A673 (cell line): ENCODE results near the gene EMP1. TPM values are rescaled to one million over a fixed set of nuclear protein-coding genes. Genes with fewer than 3 reads are reported as not detected.

Experiments
- BruUV-seq: library from RNA; stranded (reverse); fragments of 400-500 nt; replicated peaks from 2 replicates; lab custom pipeline; 2021; lab: Mats Ljungman, UMichigan
- CTCF ChIA-PET: fragments of 300-600 bp; sonication (Branson Sonifier 250); formaldehyde crosslinking; loops from one replicate; lab custom pipeline; 2022; ENCODE audit warnings: antibody characterized with exemption; lab: Charles Lee
- POLR2A ChIA-PET: fragments of 300-600 bp; sonication (Branson Sonifier 250); formaldehyde crosslinking; loops from one replicate; lab custom pipeline; 2022; ENCODE audit warnings: antibody characterized with exemption; ENCODE audit not compliant: low non-redundant PET; lab: Charles Lee
- DNase-seq: peaks from one replicate; pipeline ENCODE4 v3.0.0-alpha.2; 2015; ENCODE audit warnings: low spot score
- H3K27ac ChIP-seq: fragments of 200-600 bp; sonication (generic); 2 replicates; pipeline ENCODE4 v1.5.1; 2016; ENCODE audit warnings: mixed run types, low read depth, mild to moderate bottlenecking, mixed read lengths, antibody characterized with exemption, low read length; ENCODE audit not compliant: poor library complexity, severe bottlenecking
- H3K27me3 ChIP-seq: fragments of 200-600 bp; sonication (generic); replicated peaks from 2 replicates; pipeline ENCODE4 v1.6.1; 2017; ENCODE audit warnings: mixed run types, low read depth, mild to moderate bottlenecking, mixed read lengths, antibody characterized with exemption, low read length; ENCODE audit not compliant: insufficient read depth, poor library complexity
- H3K36me3 ChIP-seq: fragments of 200-600 bp; sonication (generic); 2 replicates; pipeline ENCODE4 v1.6.1; 2016; ENCODE audit warnings: mixed run types, mild to moderate bottlenecking, mixed read lengths, antibody characterized with exemption, low read length; ENCODE audit not compliant: insufficient read depth, poor library complexity, severe bottlenecking
- H3K4me1 ChIP-seq: fragments of 200-600 bp; sonication (generic); 2 replicates; pipeline ENCODE4 v1.6.1; 2017; ENCODE audit warnings: mixed run types, mild to moderate bottlenecking, mixed read lengths, antibody characterized with exemption, low read length; ENCODE audit not compliant: insufficient read depth, poor library complexity, severe bottlenecking
- H3K4me3 ChIP-seq: fragments of 200-600 bp; sonication (generic); 2 replicates; pipeline ENCODE4 v1.5.1; 2016; ENCODE audit warnings: low read depth, mixed run types, mild to moderate bottlenecking, mixed read lengths, low read length; ENCODE audit not compliant: poor library complexity, severe bottlenecking
- H3K9me3 ChIP-seq: fragments of 200-600 bp; sonication (generic); 2 replicates; pipeline ENCODE4 v1.6.1; 2016; ENCODE audit warnings: mixed run types, low read depth, mild to moderate bottlenecking, mixed read lengths, antibody characterized with exemption, low read length; ENCODE audit not compliant: poor library complexity, severe bottlenecking
- EZH2 ChIP-seq: fragments of 200-600 bp; sonication (generic); IDR thresholded peaks from 2 replicates; pipeline ENCODE4 v1.6.1; 2017; ENCODE audit warnings: borderline replicate concordance, low read depth, mild to moderate bottlenecking, mixed read lengths, antibody characterized with exemption, low read length; ENCODE audit not compliant: poor library complexity, severe bottlenecking
- intact Hi-C: fragments of 100-400 bp; cut with micrococcal nuclease; formaldehyde crosslinking; loops from one replicate; pipeline ENCODE4 v1.10.0; 2022; ENCODE audit not compliant: unreplicated experiment
- total RNA-seq: library from RNA; stranded (reverse); gene quantifications from 2 replicates; pipeline ENCODE4 v1.2.3, GENCODE V29; 2021
- TF ChIP-seq, protein P1 (sequence below): fragments of 300-800, 200-600 bp; sonication (generic); conservative IDR thresholded peaks from 2 replicates; pipeline ENCODE4 v1.5.1; 2017; ENCODE audit warnings: low read depth, mild to moderate bottlenecking, antibody characterized with exemption, low read length, moderate library complexity, mixed read lengths

EMP1 gene
- total RNA-seq, 1 experiment from 2014 or later = 66.5 TPM

DNA sequence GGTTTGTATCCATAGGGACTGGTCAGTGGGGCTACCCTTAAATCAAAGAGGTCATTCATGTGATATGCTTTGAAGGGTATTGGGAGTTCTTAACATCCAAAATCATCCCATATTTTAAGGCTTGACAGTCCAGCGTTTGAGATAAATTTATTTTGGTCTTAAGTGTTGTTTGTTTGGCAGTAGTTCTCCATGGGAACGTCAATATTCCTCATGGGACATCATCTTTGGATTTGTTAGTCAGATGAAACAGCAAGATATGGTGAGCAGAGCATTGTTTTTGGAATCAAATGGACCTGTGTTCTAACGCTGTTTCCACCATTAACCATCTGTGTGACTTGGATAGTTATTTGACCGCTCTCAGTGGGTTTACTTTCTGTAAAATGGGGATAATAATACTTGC lies 47.1 kb upstream of the EMP1 start:
- TF ChIP-seq EZH2 = no peak
- TF ChIP-seq, protein P1, sequence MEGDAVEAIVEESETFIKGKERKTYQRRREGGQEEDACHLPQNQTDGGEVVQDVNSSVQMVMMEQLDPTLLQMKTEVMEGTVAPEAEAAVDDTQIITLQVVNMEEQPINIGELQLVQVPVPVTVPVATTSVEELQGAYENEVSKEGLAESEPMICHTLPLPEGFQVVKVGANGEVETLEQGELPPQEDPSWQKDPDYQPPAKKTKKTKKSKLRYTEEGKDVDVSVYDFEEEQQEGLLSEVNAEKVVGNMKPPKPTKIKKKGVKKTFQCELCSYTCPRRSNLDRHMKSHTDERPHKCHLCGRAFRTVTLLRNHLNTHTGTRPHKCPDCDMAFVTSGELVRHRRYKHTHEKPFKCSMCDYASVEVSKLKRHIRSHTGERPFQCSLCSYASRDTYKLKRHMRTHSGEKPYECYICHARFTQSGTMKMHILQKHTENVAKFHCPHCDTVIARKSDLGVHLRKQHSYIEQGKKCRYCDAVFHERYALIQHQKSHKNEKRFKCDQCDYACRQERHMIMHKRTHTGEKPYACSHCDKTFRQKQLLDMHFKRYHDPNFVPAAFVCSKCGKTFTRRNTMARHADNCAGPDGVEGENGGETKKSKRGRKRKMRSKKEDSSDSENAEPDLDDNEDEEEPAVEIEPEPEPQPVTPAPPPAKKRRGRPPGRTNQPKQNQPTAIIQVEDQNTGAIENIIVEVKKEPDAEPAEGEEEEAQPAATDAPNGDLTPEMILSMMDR = no peak
- H3K4me1 ChIP-seq = no peaks in the 10 kb centered on the region
- no peak for DNase-seq
- BruUV-seq = no TSS peak
- H3K27me3 ChIP-seq = no peaks in the 10 kb centered on the region
- no peaks in the 10 kb centered on the region for H3K36me3 ChIP-seq
- POLR2A ChIA-PET = no interaction called here
- no peak overlapping the region for H3K27ac ChIP-seq
- intact Hi-C loops = no loop called here
- no peak overlapping the region for H3K4me3 ChIP-seq
- H3K9me3 ChIP-seq = no peaks in the 10 kb centered on the region
- CTCF ChIA-PET = no interaction called here

DNA sequence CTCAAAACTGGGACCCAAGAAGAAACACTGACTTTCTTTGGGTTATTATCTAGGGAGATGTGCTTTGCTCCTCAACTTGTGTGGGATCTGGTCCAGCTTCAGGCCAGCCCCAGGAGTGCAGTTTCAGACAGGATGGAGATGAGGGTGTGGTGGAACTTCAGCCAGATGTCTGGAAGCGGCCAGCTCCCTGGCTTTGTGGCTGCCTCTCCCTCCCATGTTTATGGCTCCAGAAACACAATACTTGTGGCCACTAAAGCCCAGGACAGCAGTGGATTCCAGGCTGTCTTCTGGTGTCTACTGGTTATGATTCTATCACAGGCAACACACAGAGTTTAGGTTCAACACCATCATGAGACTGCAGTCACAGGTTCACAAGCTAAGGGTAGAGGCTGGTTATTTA lies 44.2 kb upstream of the EMP1 start:
- Histone ChIP-seq H3K4me3 (no peak overlapping the region), H3K27ac (no peak overlapping the region), H3K27me3 (no peaks in the 10 kb centered on the region), H3K9me3 (no peaks in the 10 kb centered on the region), H3K36me3 (no peaks in the 10 kb centered on the region), H3K4me1 (no peaks in the 10 kb centered on the region)
- CTCF ChIA-PET = no interaction called here
- BruUV-seq = no TSS peak
- intact Hi-C loops = no loop called here
- DNase-seq = no peak
- TF ChIP-seq EZH2 = no peak
- POLR2A ChIA-PET = no interaction called here

DNA sequence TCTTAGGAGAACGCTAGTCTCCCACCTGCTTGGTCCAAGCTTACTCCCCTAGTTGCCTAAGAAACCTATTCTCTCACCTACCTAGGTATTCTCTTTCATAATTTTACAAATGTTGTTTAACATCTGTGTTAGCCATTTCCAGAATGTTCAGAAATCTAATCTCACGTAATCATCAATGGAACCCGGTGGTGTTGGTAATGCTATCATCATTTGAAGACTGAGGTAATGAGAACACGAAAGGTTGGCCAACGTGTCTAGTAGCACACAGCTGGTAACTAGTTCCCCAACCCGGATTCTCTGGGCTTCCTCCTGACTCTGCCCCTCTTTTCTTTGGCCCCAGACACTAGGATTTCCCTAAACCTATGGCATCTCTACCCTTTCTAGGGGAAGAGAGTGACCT lies 43.8 kb upstream of the EMP1 start:
- Histone ChIP-seq H3K4me1 (no peaks in the 10 kb centered on the region), H3K36me3 (no peaks in the 10 kb centered on the region), H3K4me3 (no peak overlapping the region), H3K9me3 (no peaks in the 10 kb centered on the region), H3K27me3 (no peaks in the 10 kb centered on the region), H3K27ac (no peak overlapping the region)
- intact Hi-C loops = no loop called here
- ChIA-PET CTCF (no interaction called here), POLR2A (no interaction called here)
- BruUV-seq = no TSS peak
- no peak for DNase-seq
- TF ChIP-seq, protein P1 = no peak
- no peak for TF ChIP-seq EZH2

DNA sequence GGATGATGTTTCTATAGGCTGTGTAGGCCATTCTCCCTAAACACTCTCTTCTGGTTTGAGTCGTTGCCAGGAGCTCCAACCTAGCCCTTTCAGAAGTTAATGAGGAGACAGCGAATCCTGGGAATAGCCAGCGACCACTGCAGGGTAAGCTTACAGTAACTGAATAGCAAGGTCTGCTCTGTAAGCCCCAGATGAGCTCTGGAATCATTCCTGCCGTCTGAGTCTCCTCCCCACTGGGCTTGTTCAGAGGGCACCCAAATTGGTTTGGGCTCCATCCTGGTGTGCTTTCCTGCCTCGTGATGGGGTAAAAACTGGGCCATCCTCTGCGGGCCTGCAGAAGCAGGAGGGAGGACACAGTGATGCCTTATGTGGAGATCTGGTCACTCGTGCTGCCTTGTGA lies 43.3 kb upstream of the EMP1 start:
- Histone ChIP-seq H3K36me3 (no peaks in the 10 kb centered on the region), H3K4me3 (no peak overlapping the region), H3K27ac (no peak overlapping the region), H3K4me1 (no peaks in the 10 kb centered on the region), H3K9me3 (no peaks in the 10 kb centered on the region), H3K27me3 (no peaks in the 10 kb centered on the region)
- CTCF ChIA-PET = no interaction called here
- no peak for TF ChIP-seq EZH2
- TF ChIP-seq, protein P1 = no peak
- DNase-seq = no peak
- intact Hi-C loops = no loop called here
- POLR2A ChIA-PET = no interaction called here
- BruUV-seq = no TSS peak
